Lung (tissue), 12 donors: ENCODE measurements around the gene ANKFN1. TPM values are rescaled to one million over a fixed set of nuclear protein-coding genes. Genes with fewer than 3 reads are reported as not detected.
"Not testable (repeated sequence)": the region's sequence is repeated elsewhere in the genome, so short reads cannot be mapped to it uniquely, and the experiment has no call there.

ENCODE experiments used
- ATAC-seq: fragments of 200-7000 bp; cut with Tn5 transposase; one replicate; pipeline ENCODE4 v1.9.1; 2020; ENCODE audit warnings: moderate number of reproducible peaks; ENCODE audit not compliant: insufficient read depth, low FRiP score
- DNase-seq, 3 donors: peaks; one replicate each; pipeline ENCODE4 v3.0.0-alpha.2; 2013 to 2017
- H3K27ac ChIP-seq, 2 donors: one replicate each; pipeline ENCODE4 v1.5.1; 2013; ENCODE audit warnings: mild to moderate bottlenecking in 2 of 2, moderate library complexity in 2 of 2, control low read depth in 1 of 2, inconsistent platforms in 1 of 2, low read depth in 1 of 2, low read length in 1 of 2
- H3K27me3 ChIP-seq, 3 donors: one replicate each; pipeline ENCODE4 v1.5.1; 2013; ENCODE audit warnings: low read length in 2 of 3; ENCODE audit not compliant: control insufficient read depth in 3 of 3, insufficient read depth in 3 of 3
- H3K36me3 ChIP-seq, 4 donors: one replicate each; pipeline ENCODE4 v1.5.1; 2013; ENCODE audit warnings: low read length in 4 of 4, mild to moderate bottlenecking in 1 of 4, moderate library complexity in 1 of 4; ENCODE audit not compliant: control insufficient read depth in 4 of 4, insufficient read depth in 4 of 4
- H3K4me1 ChIP-seq, 5 donors: one replicate each; pipeline ENCODE4 v1.5.1; 2013; ENCODE audit warnings: low read length in 5 of 5, mild to moderate bottlenecking in 2 of 5, moderate library complexity in 1 of 5; ENCODE audit not compliant: control insufficient read depth in 5 of 5, insufficient read depth in 5 of 5
- H3K4me3 ChIP-seq: one replicate; pipeline ENCODE4 v1.5.1; 2013; ENCODE audit warnings: mild to moderate bottlenecking, control low read depth, moderate library complexity
- H3K9ac ChIP-seq, 2 donors: one replicate each; pipeline ENCODE4 v1.5.1; 2013; ENCODE audit warnings: low read length in 2 of 2, control low read depth in 1 of 2; ENCODE audit not compliant: insufficient read depth in 1 of 2
- H3K9me3 ChIP-seq, 4 donors: one replicate each; pipeline ENCODE4 v1.5.1; 2013; ENCODE audit warnings: low read length in 3 of 4, mild to moderate bottlenecking in 1 of 4, moderate library complexity in 1 of 4; ENCODE audit not compliant: control insufficient read depth in 4 of 4, insufficient read depth in 3 of 4
- WGBS, 2 donors: extraction: QIAGEN DNeasy Blood & Tissue Kit; methylation state at CpG; one replicate each; pipeline ENCODE4 v1.1.7; 2013; 5-methylcytosine and 5-hydroxymethylcytosine counted together
- polyA plus RNA-seq, 2 donors: library from polyadenylated mRNA; stranded (reverse); fragments of 200-250 nt; gene quantifications; one replicate each; pipeline ENCODE4 v1.2.1, GENCODE V29; 2013
- total RNA-seq, 2 donors: library from RNA; depleted of rRNA in 1 of 2; stranded (reverse); fragments of >200 nt in 1 of 2; gene quantifications; one replicate each; pipeline ENCODE4 v1.2.1, GENCODE V29; 2014 to 2021
- TF ChIP-seq, protein P1 (sequence below): IDR thresholded peaks from 2 replicates; pipeline ENCODE4 v1.5.1; 2012; ENCODE audit warnings: mild to moderate bottlenecking; ENCODE audit errors: control extremely low read depth, extremely low read depth
- donor health status: control.
- donor health status: control.
- donor health status: Bipolar disorder and iron deficiency.
- donor health status: healthy.
- donor health status: DM: yes; HTN: yes; CAD: no.

ANKFN1 gene
- total and polyA plus RNA-seq, 4 donors: 0.39 to 8.5 (median 3.4) TPM

DNA sequence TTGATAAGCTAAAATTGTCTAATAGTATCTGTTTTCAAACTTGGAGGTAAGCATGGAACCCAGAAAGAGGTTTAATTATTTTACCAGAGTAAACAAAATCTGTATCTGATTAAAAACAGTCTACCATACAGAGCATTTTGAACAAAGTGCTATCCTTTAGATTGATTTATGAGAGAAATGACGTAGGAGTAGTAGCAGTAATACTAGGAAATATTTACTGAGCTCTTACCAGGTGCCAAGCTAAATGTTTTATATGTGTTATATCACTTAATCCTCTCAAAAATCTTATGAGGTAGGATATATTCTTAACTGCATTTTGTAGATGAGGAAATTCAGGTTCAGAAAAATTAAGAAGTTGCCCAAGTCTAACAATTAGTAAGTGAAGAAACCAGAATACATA is 253.8 kb downstream of the ANKFN1 start:
- no peak overlapping the region for H3K9ac ChIP-seq
- H3K4me3 ChIP-seq: no peak overlapping the region
- no peak overlapping the region for H3K27ac ChIP-seq
- DNase-seq: no peak
- TF ChIP-seq, protein P1, sequence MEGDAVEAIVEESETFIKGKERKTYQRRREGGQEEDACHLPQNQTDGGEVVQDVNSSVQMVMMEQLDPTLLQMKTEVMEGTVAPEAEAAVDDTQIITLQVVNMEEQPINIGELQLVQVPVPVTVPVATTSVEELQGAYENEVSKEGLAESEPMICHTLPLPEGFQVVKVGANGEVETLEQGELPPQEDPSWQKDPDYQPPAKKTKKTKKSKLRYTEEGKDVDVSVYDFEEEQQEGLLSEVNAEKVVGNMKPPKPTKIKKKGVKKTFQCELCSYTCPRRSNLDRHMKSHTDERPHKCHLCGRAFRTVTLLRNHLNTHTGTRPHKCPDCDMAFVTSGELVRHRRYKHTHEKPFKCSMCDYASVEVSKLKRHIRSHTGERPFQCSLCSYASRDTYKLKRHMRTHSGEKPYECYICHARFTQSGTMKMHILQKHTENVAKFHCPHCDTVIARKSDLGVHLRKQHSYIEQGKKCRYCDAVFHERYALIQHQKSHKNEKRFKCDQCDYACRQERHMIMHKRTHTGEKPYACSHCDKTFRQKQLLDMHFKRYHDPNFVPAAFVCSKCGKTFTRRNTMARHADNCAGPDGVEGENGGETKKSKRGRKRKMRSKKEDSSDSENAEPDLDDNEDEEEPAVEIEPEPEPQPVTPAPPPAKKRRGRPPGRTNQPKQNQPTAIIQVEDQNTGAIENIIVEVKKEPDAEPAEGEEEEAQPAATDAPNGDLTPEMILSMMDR: no peak
- H3K36me3 ChIP-seq: no peaks in the 10 kb centered on the region
- no peaks in the 10 kb centered on the region for H3K27me3 ChIP-seq
- no peaks in the 10 kb centered on the region for H3K4me1 ChIP-seq
- no peaks in the 10 kb centered on the region for H3K9me3 ChIP-seq
- 59 to 62% methylated on average over 1 of the region's 1 CpG for WGBS, 2 donors
- no peak for ATAC-seq

DNA sequence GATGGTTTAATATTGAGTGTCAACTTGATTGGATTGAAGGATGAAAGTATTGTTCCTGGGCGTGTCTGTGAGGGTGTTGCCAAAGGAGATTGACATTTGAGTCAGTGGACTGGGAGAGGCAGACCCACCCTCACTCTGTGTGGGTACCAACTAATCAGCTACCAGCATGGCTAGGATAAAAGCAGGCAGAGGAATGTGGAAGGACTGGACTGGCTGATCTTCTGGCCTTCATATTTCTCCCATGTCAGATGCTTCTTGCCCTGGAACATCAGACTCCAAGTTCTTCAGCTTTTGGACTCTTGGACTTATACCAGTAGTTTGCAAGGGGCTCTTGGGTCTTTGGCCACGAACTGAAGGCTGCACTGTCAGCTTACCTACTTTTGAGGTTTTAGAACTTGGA is 259.1 kb downstream of the ANKFN1 start:
- H3K9ac ChIP-seq, H3K27me3 ChIP-seq, H3K36me3 ChIP-seq, H3K4me1 ChIP-seq, ATAC-seq, H3K4me3 ChIP-seq, H3K9me3 ChIP-seq, H3K27ac ChIP-seq, DNase-seq: not testable (repeated sequence)
- 75 to 89% methylated on average over 2 of the region's 2 CpGs for WGBS, 2 donors

DNA sequence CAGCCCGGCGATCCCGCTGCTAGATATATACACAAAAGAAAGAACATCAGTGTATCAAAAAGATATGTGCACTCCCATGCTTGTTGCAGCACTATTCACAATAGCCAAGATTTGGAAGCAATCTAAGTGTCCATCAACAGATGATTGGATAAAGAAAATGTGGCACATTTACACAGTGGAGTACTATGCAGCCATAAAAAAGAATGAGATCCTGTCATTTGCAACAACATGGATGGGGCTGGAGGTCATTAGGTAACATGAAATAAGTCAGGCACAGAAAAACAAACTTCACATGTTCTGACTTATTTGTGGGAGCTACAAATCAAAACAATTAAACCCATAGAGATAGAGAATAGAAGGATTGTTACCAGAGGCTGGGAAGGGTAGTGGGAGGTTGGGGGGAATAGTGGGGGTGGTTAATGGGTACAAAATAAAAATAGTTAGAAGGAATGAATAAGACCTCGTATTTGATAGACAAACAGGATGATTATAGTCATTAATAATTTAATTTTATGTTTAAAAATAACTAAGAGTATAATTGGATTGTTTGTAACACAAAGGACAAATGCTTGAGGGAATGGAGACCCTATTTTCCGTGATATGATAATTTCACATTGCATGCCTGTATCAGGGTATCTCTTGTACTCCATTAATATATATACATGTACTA is 263.5 kb downstream of the ANKFN1 start:
- Histone ChIP-seq H3K27ac (no peak overlapping the region), H3K36me3 (no peaks in the 10 kb centered on the region), H3K4me1 (no peaks in the 10 kb centered on the region), H3K9ac (no peak overlapping the region), H3K9me3 (peaks cover 0 to 4% (median 1%) of the 10 kb centered on the region in 4 donors), H3K4me3 (no peak overlapping the region), H3K27me3 (no peaks in the 10 kb centered on the region)
- no peak for ATAC-seq
- WGBS, 2 donors: 88 to 95% methylated on average over 5 of the region's 5 CpGs
- DNase-seq: no peak
- TF ChIP-seq, protein P1: no peak

DNA sequence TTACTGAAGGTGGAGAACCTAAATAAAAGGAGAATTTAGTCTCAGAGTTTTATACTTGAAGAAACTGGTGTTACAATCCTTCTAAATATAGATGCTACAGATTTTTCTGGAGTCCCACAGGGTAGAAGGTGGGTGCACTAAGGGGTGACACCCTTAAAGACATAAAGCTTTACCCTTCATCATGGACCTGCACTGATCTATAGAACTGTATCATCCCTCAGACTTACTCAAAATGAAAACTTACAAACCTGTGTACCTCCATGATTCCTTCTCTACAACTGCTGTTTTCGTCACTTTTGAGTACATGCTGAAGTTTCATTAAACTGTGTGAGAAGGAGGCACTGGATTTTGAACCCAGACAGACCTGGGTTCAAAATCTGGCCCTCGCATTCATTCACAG is 270.7 kb downstream of the ANKFN1 start:
- no peak for DNase-seq
- TF ChIP-seq, protein P1: no peak
- WGBS, 2 donors: 91 to 92% methylated on average over 2 of the region's 2 CpGs
- H3K9ac ChIP-seq: no peak overlapping the region
- H3K4me3 ChIP-seq: no peak overlapping the region
- no peaks in the 10 kb centered on the region for H3K27me3 ChIP-seq
- no peak for ATAC-seq
- H3K27ac ChIP-seq: no peak overlapping the region
- H3K9me3 ChIP-seq: no peaks in the 10 kb centered on the region
- no peaks in the 10 kb centered on the region for H3K4me1 ChIP-seq
- no peaks in the 10 kb centered on the region for H3K36me3 ChIP-seq
